HG03460 (cell line): ENCODE measurements around the gene TRIM45.
"Not testable (repeated sequence)": the region's sequence is repeated elsewhere in the genome, so short reads cannot be mapped to it uniquely, and the experiment has no call there.

Experiments
- ATAC-seq: cut with Tn5 transposase; IDR thresholded peaks from one replicate; pipeline ENCODE4 v1.9.1; 2021; ENCODE audit not compliant: unreplicated experiment

Gene TRIM45

GRCh38 chr1:117135329-117135728 is 13.8 kb upstream of the TRIM45 start:
- no peak for ATAC-seq

- ATAC-seq = no peak
Observed at GRCh38 chr1:117130526-117130925, 9.0 kb upstream of the TRIM45 start.

- ATAC-seq = no peak
Observed at GRCh38 chr1:117128323-117129079, 7.0 kb upstream of the TRIM45 start.

GRCh38 chr1:117127795-117128194 is 6.2 kb upstream of the TRIM45 start:
- ATAC-seq = no peak

GRCh38 chr1:117124661-117125060 is 3.1 kb upstream of the TRIM45 start:
- ATAC-seq = no peak

GRCh38 chr1:117123274-117123673 is 1.7 kb upstream of the TRIM45 start:
- ATAC-seq = no peak

- ATAC-seq = no peak
Observed at GRCh38 chr1:117122330-117123025, 929 bp upstream of the TRIM45 start.

- ATAC-seq = no peak
Observed at GRCh38 chr1:117120774-117121588, 568 bp downstream of the TRIM45 start.

GRCh38 chr1:117119144-117119543 is 2.4 kb downstream of the TRIM45 start:
- ATAC-seq = not testable (repeated sequence)

GRCh38 chr1:117118137-117118536 is 3.4 kb downstream of the TRIM45 start:
- ATAC-seq = no peak

GRCh38 chr1:117117697-117118096 is 3.9 kb downstream of the TRIM45 start:
- ATAC-seq = no peak

- no peak for ATAC-seq
Observed at GRCh38 chr1:117116784-117117130, 4.8 kb downstream of the TRIM45 start.

GRCh38 chr1:117116090-117116783 is 5.3 kb downstream of the TRIM45 start:
- no peak for ATAC-seq

- ATAC-seq = no peak
Observed at GRCh38 chr1:117114877-117115276, 6.7 kb downstream of the TRIM45 start.

GRCh38 chr1:117113199-117113598 is 8.3 kb downstream of the TRIM45 start:
- no peak for ATAC-seq

- ATAC-seq = no peak
Observed at GRCh38 chr1:117112047-117112717, 9.4 kb downstream of the TRIM45 start.

- no peak for ATAC-seq
Observed at GRCh38 chr1:117110774-117111173, 10.8 kb downstream of the TRIM45 start.

- ATAC-seq = no peak
Observed at GRCh38 chr1:117107364-117107763, 14.2 kb downstream of the TRIM45 start.

GRCh38 chr1:117106478-117106877 is 15.1 kb downstream of the TRIM45 start:
- no peak for ATAC-seq

GRCh38 chr1:117105722-117106121 is 15.8 kb downstream of the TRIM45 start:
- ATAC-seq = no peak

- ATAC-seq = no peak
Observed at GRCh38 chr1:117104986-117105385, 16.6 kb downstream of the TRIM45 start.
